ENCODE measurements around the gene BTBD1. TPM values are rescaled to one million over a fixed set of nuclear protein-coding genes. Genes with fewer than 3 reads are reported as not detected.
"Not testable (repeated sequence)": the region's sequence is repeated elsewhere in the genome, so short reads cannot be mapped to it uniquely, and the experiment has no call there.

Gene BTBD1
- total RNA-seq, 4 donors from 2014 or later = 54.9 to 140 (median 101) TPM

- TF ChIP-seq POLR2A (IDR thresholded peaks at IDR 0.05) (no peak), CTCF (IDR thresholded peaks at IDR 0.05) (no peak)
- Histone ChIP-seq H3K27me3 (no peaks in the 10 kb centered on the region), H3K4me3 (no peak overlapping the region), H3K27ac (no peak overlapping the region), H3K36me3 (no peaks in the 10 kb centered on the region), H3K4me1 (no peaks in the 10 kb centered on the region), H3K9me3 (peaks cover 0 to 3% of the 10 kb centered on the region in 2 donors)
- DNase-seq = no peak
- intact Hi-C loops (cut with DNase I; ENCODE audit: low total_unique reads) = no loop called here
Observed at GRCh38 chr15:83094583-83094982, 27.5 kb upstream of the BTBD1 start.

GRCh38 chr15:83092309-83092976 lies 25.4 kb upstream of the BTBD1 start:
- no peaks in the 10 kb centered on the region for H3K9me3 ChIP-seq
- intact Hi-C loops (cut with DNase I; ENCODE audit: low total_unique reads) = no loop called here
- no peaks in the 10 kb centered on the region for H3K36me3 ChIP-seq
- no peaks in the 10 kb centered on the region for H3K27me3 ChIP-seq
- H3K4me1 ChIP-seq = no peaks in the 10 kb centered on the region
- peak in 1 of 2 donors; percentile 34 for DNase-seq
- no peak overlapping the region for H3K27ac ChIP-seq
- H3K4me3 ChIP-seq = no peak overlapping the region
- TF ChIP-seq CTCF (IDR thresholded peaks at IDR 0.05) (no peak), POLR2A (IDR thresholded peaks at IDR 0.05) (no peak)

GRCh38 chr15:83091965-83092308 lies 24.9 kb upstream of the BTBD1 start:
- H3K36me3 ChIP-seq; intact Hi-C loops (cut with DNase I; ENCODE audit: low total_unique reads); H3K27me3 ChIP-seq; DNase-seq; H3K4me1 ChIP-seq; H3K4me3 ChIP-seq; H3K27ac ChIP-seq; H3K9me3 ChIP-seq: not testable (repeated sequence)

GRCh38 chr15:83090465-83090864 lies 23.4 kb upstream of the BTBD1 start:
- intact Hi-C loops (cut with DNase I; ENCODE audit: low total_unique reads) = no loop called here
- DNase-seq = no peak
- H3K4me3 ChIP-seq = no peak overlapping the region
- no peak for TF ChIP-seq CTCF (IDR thresholded peaks at IDR 0.05)
- H3K27ac ChIP-seq = no peak overlapping the region
- no peaks in the 10 kb centered on the region for H3K4me1 ChIP-seq
- H3K27me3 ChIP-seq = no peaks in the 10 kb centered on the region
- H3K36me3 ChIP-seq = no peaks in the 10 kb centered on the region
- H3K9me3 ChIP-seq = no peaks in the 10 kb centered on the region

- Histone ChIP-seq H3K27ac (no peak overlapping the region), H3K36me3 (no peaks in the 10 kb centered on the region), H3K9me3 (no peaks in the 10 kb centered on the region), H3K4me1 (no peaks in the 10 kb centered on the region), H3K27me3 (no peaks in the 10 kb centered on the region), H3K4me3 (no peak overlapping the region)
- intact Hi-C loops (cut with DNase I; ENCODE audit: low total_unique reads) = no loop called here
- no peak for TF ChIP-seq CTCF (IDR thresholded peaks at IDR 0.05)
- no peak for TF ChIP-seq POLR2A (IDR thresholded peaks at IDR 0.05)
- DNase-seq = no peak
Observed at GRCh38 chr15:83088876-83089275, 21.8 kb upstream of the BTBD1 start.

- H3K9me3 ChIP-seq = no peaks in the 10 kb centered on the region
- intact Hi-C loops (cut with DNase I; ENCODE audit: low total_unique reads) = no loop called here
Observed at GRCh38 chr15:83087576-83087975, 20.5 kb upstream of the BTBD1 start.

GRCh38 chr15:83085864-83086552 lies 19.0 kb upstream of the BTBD1 start:
- H3K27ac ChIP-seq; H3K27me3 ChIP-seq; H3K36me3 ChIP-seq; H3K9me3 ChIP-seq; H3K4me3 ChIP-seq; intact Hi-C loops (cut with DNase I; ENCODE audit: low total_unique reads); H3K4me1 ChIP-seq; DNase-seq: not testable (repeated sequence)

More at GRCh38 chr15:83087576-83087975, 20.5 kb upstream of the BTBD1 start:
- Histone ChIP-seq H3K36me3 (no peaks in the 10 kb centered on the region), H3K4me1 (no peaks in the 10 kb centered on the region), H3K27me3 (no peaks in the 10 kb centered on the region), H3K27ac (no peak overlapping the region), H3K4me3 (no peak overlapping the region)
- no peak for DNase-seq
- TF ChIP-seq CTCF (IDR thresholded peaks at IDR 0.05) (no peak), POLR2A (IDR thresholded peaks at IDR 0.05) (no peak)

GRCh38 chr15:83085461-83085860 lies 18.4 kb upstream of the BTBD1 start:
- H3K36me3 ChIP-seq; H3K4me1 ChIP-seq; H3K27ac ChIP-seq; DNase-seq; H3K4me3 ChIP-seq; H3K9me3 ChIP-seq; intact Hi-C loops (cut with DNase I; ENCODE audit: low total_unique reads); H3K27me3 ChIP-seq: not testable (repeated sequence)

All from uterus (tissue), 4 donors.